ENCODE results near the gene C1orf198.

C1orf198 gene

DNA sequence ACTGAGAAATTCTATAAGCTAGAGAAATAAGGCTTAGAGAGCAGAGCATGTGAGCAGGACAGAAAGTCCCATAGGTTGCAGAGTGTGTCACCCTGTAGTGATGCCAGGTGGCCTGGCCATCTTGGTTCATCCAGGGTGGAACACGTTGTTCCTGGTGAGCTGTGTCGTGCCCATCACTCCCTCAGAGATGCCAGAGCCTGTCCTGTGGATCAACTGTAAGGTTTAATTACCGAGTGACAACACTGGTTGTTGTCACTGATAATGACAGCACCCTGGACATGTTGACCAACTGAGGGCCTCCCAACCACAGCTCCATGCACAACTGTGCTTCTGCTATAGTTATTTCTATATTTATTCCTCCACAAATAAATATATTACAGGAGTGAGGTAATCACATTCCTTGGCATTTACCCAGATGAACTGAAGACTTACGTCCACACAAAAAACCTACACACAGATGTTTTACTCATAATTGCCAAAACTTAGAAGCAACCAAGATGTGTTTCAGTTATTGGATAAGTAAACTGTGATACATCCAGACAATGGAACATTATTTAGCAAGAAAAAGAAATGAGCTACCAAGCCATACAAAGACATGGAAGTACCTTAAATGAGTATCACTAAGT is 6.2 kb downstream of the C1orf198 start:
- CTCF ChIA-PET, result no interaction called here
- peaks cover 0 to 16% (median 5%) of the 10 kb centered on the region in 4 experiments for H3K4me1 ChIP-seq (ENCODE audit: control extremely low read depth in 1 of 4, control insufficient read depth in 4 of 4, insufficient read depth in 4 of 4, low read length in 3 of 4)
- DNase-seq, result no peak

DNA sequence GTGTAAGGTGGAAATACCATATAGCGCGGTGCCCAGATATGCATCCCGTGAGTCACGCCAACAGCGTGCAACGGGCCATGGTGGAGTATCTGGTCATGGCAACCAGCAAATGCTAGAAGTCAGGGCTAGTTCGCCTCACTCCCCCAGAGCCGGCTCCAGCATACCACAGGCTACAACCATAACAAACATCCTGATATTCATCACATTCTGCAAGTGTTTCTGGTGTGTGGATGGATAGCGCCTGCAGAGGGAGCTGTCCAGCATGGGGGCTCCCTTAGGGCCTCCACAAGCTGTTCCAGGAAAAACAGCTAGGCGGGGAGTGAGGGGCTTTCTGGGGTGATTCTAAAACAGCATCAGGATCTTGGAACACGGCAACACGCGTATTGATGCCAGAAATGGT is 6.8 kb downstream of the C1orf198 start:
- no peaks in the 10 kb centered on the region for H3K36me3 ChIP-seq (ENCODE audit: control insufficient read depth in 4 of 4, insufficient read depth in 4 of 4, low read length in 3 of 4)
- WGBS (ENCODE audit: insufficient coverage), result 100% methylated on average over 5 of the region's 13 CpGs

More for the DNA sequence above, 6.2 kb downstream of the C1orf198 start:
- no peak overlapping the region for H3K4me3 ChIP-seq (ENCODE audit: control insufficient read depth in 1 of 7, extremely low read depth in 1 of 7, insufficient read depth in 4 of 7, low read depth in 2 of 7, low read length in 6 of 7)
- POLR2A ChIA-PET, result no interaction called here
- 100% methylated on average over 3 of the region's 4 CpGs for WGBS (ENCODE audit: insufficient coverage)
- H3K27ac ChIP-seq (ENCODE audit: insufficient read depth in 1 of 2, low read depth in 1 of 2, low read length in 2 of 2, poor library complexity in 1 of 2, severe bottlenecking in 2 of 2), result no peak overlapping the region
- peaks cover 0 to 6% (median 0%) of the 10 kb centered on the region in 5 experiments for H3K27me3 ChIP-seq (replicated peaks in 2 of 5; ENCODE audit: control insufficient read depth in 4 of 5, insufficient read depth in 5 of 5, low read length in 4 of 5)
- H3K9me3 ChIP-seq (ENCODE audit: control extremely low read depth in 1 of 5, control insufficient read depth in 4 of 5, insufficient read depth in 2 of 5, low read depth in 1 of 5, low read length in 4 of 5), result no peaks in the 10 kb centered on the region
- no peaks in the 10 kb centered on the region for H3K36me3 ChIP-seq (ENCODE audit: control insufficient read depth in 4 of 4, insufficient read depth in 4 of 4, low read length in 3 of 4)

DNA sequence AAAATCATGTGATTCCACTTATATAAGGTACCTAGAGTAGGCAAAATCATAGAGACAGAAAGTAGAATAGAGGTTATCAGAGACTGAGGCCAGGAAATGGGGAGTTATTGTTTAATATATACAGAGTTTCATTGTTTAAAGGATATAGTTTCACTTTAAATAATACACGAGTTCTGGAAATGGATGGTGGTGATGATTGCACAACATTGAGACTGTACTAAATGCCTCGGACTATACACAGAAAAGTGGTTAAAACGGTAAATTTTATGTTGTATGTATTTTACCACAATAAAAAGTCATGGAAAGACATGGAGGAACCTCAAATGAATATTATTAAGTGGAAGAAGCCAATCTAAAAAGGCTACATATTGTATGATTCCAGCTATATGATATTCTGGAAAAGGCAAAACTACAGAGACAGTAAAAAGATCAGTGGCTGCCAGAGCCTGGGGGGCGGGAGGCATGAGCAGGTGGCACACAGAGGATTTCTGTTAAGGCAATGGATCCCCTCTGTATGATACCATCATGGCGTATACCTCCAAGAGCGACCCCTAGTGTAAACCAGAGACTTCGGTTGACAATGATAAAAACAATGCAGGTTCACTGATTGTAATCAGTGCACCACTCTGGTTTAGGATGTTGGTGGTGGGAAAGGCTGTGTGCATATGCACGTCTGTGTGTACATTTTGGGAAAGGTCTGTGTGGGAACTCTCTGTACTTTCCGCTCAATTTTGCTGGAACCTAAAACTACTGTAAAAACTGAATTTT is 7.5 kb downstream of the C1orf198 start:
- ChIA-PET POLR2A (no interaction called here), CTCF (no interaction called here)
- DNase-seq, result no peak
- H3K27me3 ChIP-seq (replicated peaks in 2 of 5; ENCODE audit: control insufficient read depth in 4 of 5, insufficient read depth in 5 of 5, low read length in 4 of 5), result no peaks in the 10 kb centered on the region
- no peaks in the 10 kb centered on the region for H3K36me3 ChIP-seq (ENCODE audit: control insufficient read depth in 4 of 4, insufficient read depth in 4 of 4, low read length in 3 of 4)
- no peak overlapping the region for H3K4me3 ChIP-seq (ENCODE audit: control insufficient read depth in 1 of 7, extremely low read depth in 1 of 7, insufficient read depth in 4 of 7, low read depth in 2 of 7, low read length in 6 of 7)
- 100% methylated on average over 5 of the region's 9 CpGs for WGBS (ENCODE audit: insufficient coverage)
- H3K4me1 ChIP-seq (ENCODE audit: control extremely low read depth in 1 of 4, control insufficient read depth in 4 of 4, insufficient read depth in 4 of 4, low read length in 3 of 4), result peaks cover 0 to 15% (median 5%) of the 10 kb centered on the region in 4 experiments
- H3K9me3 ChIP-seq (ENCODE audit: control extremely low read depth in 1 of 5, control insufficient read depth in 4 of 5, insufficient read depth in 2 of 5, low read depth in 1 of 5, low read length in 4 of 5), result no peaks in the 10 kb centered on the region
- H3K27ac ChIP-seq (ENCODE audit: insufficient read depth in 1 of 2, low read depth in 1 of 2, low read length in 2 of 2, poor library complexity in 1 of 2, severe bottlenecking in 2 of 2), result no peak overlapping the region

More for the DNA sequence above, 6.8 kb downstream of the C1orf198 start:
- Histone ChIP-seq H3K4me1 (ENCODE audit: control extremely low read depth in 1 of 4, control insufficient read depth in 4 of 4, insufficient read depth in 4 of 4, low read length in 3 of 4) (peaks cover 0 to 15% (median 5%) of the 10 kb centered on the region in 4 experiments), H3K27me3 (replicated peaks in 2 of 5; ENCODE audit: control insufficient read depth in 4 of 5, insufficient read depth in 5 of 5, low read length in 4 of 5) (peaks cover 0 to under 1% (median 0%) of the 10 kb centered on the region in 5 experiments), H3K27ac (ENCODE audit: insufficient read depth in 1 of 2, low read depth in 1 of 2, low read length in 2 of 2, poor library complexity in 1 of 2, severe bottlenecking in 2 of 2) (no peak overlapping the region), H3K9me3 (ENCODE audit: control extremely low read depth in 1 of 5, control insufficient read depth in 4 of 5, insufficient read depth in 2 of 5, low read depth in 1 of 5, low read length in 4 of 5) (no peaks in the 10 kb centered on the region), H3K4me3 (ENCODE audit: control insufficient read depth in 1 of 7, extremely low read depth in 1 of 7, insufficient read depth in 4 of 7, low read depth in 2 of 7, low read length in 6 of 7) (no peak overlapping the region)
- ChIA-PET POLR2A (no interaction called here), CTCF (no interaction called here)
- DNase-seq, result no peak

DNA sequence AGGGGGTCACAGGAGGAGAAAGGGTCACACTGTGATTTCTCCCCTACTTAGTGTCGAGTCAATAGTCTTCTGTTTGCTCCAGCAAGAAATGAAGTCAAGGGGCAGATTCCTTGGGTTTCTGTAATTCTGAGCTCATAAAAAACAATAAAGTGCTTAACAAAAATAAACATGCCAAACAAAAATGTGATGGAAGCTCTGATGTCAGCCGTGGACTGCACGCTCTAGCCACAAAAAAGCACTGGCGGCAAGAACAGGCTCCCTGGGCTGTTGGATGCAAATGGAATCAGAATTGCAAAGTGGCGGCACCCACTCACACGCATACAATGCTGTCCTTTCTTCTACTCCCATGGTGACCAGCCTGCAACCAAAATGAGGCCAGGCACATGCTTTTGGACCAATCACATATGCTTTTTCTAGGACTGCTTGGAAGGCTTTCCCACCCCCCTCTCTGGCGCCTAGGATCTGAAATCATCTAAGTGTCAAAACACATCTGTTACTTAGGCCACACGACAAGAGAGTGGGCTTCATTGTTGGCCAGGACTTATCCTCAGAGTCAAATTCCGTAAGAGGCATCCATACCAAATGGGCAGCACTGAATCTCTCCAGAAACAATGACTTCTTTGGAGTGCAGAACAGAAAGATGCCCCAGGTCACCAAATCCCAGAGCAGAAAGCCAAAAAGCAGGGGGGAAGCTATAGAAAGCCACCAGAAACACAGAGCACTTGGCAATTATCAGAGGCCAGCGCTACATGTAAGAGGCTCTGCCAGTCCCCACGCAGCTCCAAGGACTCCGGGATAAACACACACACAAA is 9.2 kb downstream of the C1orf198 start:
- ChIA-PET POLR2A (no interaction called here), CTCF (no interaction called here)
- DNase-seq, result no peak
- 91% methylated on average over 11 of the region's 12 CpGs for WGBS (ENCODE audit: insufficient coverage)
- H3K4me3 ChIP-seq (ENCODE audit: control insufficient read depth in 1 of 7, extremely low read depth in 1 of 7, insufficient read depth in 4 of 7, low read depth in 2 of 7, low read length in 6 of 7), result no peak overlapping the region
- H3K36me3 ChIP-seq (ENCODE audit: control insufficient read depth in 4 of 4, insufficient read depth in 4 of 4, low read length in 3 of 4), result no peaks in the 10 kb centered on the region
- H3K27ac ChIP-seq (ENCODE audit: insufficient read depth in 1 of 2, low read depth in 1 of 2, low read length in 2 of 2, poor library complexity in 1 of 2, severe bottlenecking in 2 of 2), result no peak overlapping the region
- peaks cover 0 to 9% (median 5%) of the 10 kb centered on the region in 4 experiments for H3K4me1 ChIP-seq (ENCODE audit: control extremely low read depth in 1 of 4, control insufficient read depth in 4 of 4, insufficient read depth in 4 of 4, low read length in 3 of 4)
- H3K27me3 ChIP-seq (replicated peaks in 2 of 5; ENCODE audit: control insufficient read depth in 4 of 5, insufficient read depth in 5 of 5, low read length in 4 of 5), result no peaks in the 10 kb centered on the region
- no peaks in the 10 kb centered on the region for H3K9me3 ChIP-seq (ENCODE audit: control extremely low read depth in 1 of 5, control insufficient read depth in 4 of 5, insufficient read depth in 2 of 5, low read depth in 1 of 5, low read length in 4 of 5)

DNA sequence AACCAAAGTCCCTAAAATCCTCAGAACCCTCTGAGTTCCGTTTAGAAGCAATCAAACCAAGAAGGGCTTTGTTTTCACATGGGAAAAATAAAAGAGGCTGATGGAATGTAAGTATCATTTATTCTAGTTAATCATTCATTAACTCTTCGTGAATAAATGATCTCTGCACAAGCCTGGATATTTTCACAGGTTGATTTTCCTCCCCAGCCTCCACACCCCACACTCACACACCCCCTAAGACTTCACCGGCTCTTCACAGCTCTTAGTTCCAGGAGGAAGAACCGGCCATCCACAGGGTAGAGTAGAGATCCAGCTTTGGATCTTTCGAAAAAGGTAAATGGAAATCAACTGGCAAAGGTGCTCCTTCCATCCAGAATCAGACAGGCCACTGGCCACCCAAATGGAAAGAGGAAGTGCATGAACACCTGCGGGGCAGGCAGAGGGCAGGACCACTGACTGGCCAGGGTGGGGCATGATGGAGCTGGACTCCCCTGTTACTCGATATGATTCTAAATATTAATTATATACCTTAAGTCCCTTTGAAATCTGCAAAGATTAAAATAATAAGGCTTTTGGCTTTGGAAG is 10.0 kb downstream of the C1orf198 start:
- H3K4me3 ChIP-seq (ENCODE audit: control insufficient read depth in 1 of 7, extremely low read depth in 1 of 7, insufficient read depth in 4 of 7, low read depth in 2 of 7, low read length in 6 of 7), result no peak overlapping the region
- peaks cover 0 to 5% (median 0%) of the 10 kb centered on the region in 4 experiments for H3K36me3 ChIP-seq (ENCODE audit: control insufficient read depth in 4 of 4, insufficient read depth in 4 of 4, low read length in 3 of 4)
- ChIA-PET CTCF (no interaction called here), POLR2A (no interaction called here)
- no peaks in the 10 kb centered on the region for H3K27me3 ChIP-seq (replicated peaks in 2 of 5; ENCODE audit: control insufficient read depth in 4 of 5, insufficient read depth in 5 of 5, low read length in 4 of 5)
- DNase-seq, result no peak
- H3K9me3 ChIP-seq (ENCODE audit: control extremely low read depth in 1 of 5, control insufficient read depth in 4 of 5, insufficient read depth in 2 of 5, low read depth in 1 of 5, low read length in 4 of 5), result peaks cover 0 to 2% (median 0%) of the 10 kb centered on the region in 5 experiments
- no peak overlapping the region for H3K27ac ChIP-seq (ENCODE audit: insufficient read depth in 1 of 2, low read depth in 1 of 2, low read length in 2 of 2, poor library complexity in 1 of 2, severe bottlenecking in 2 of 2)
- H3K4me1 ChIP-seq (ENCODE audit: control extremely low read depth in 1 of 4, control insufficient read depth in 4 of 4, insufficient read depth in 4 of 4, low read length in 3 of 4), result peaks cover 0 to 4% (median under 1%) of the 10 kb centered on the region in 4 experiments
- WGBS (ENCODE audit: insufficient coverage), result no CpG with 5 or more reads among the region's 7 CpGs

DNA sequence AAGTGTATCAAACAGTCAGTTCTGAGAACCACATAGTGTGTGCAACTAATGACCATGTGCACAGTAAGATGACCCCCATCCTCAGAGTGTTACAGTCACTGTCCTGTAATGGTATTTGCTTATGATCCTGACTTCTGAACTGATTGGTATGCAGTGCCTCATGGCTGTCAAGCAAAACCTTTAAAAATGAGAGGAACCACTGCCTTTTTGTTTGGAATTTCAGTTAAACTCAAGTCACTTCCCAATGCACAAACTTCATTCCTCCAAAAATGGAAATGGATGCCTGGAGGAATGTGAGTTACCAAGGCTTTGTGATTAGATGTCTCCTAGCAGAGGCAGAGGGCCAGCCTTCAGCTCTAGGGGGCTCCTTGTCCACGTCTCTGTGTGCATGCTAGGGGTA is 10.5 kb downstream of the C1orf198 start:
- Histone ChIP-seq H3K36me3 (ENCODE audit: control insufficient read depth in 4 of 4, insufficient read depth in 4 of 4, low read length in 3 of 4) (peaks cover 0 to 5% (median 3%) of the 10 kb centered on the region in 4 experiments), H3K9me3 (ENCODE audit: control extremely low read depth in 1 of 5, control insufficient read depth in 4 of 5, insufficient read depth in 2 of 5, low read depth in 1 of 5, low read length in 4 of 5) (peaks cover 0 to 7% (median 2%) of the 10 kb centered on the region in 5 experiments), H3K4me3 (ENCODE audit: control insufficient read depth in 1 of 7, extremely low read depth in 1 of 7, insufficient read depth in 4 of 7, low read depth in 2 of 7, low read length in 6 of 7) (no peak overlapping the region), H3K4me1 (ENCODE audit: control extremely low read depth in 1 of 4, control insufficient read depth in 4 of 4, insufficient read depth in 4 of 4, low read length in 3 of 4) (no peaks in the 10 kb centered on the region), H3K27ac (ENCODE audit: insufficient read depth in 1 of 2, low read depth in 1 of 2, low read length in 2 of 2, poor library complexity in 1 of 2, severe bottlenecking in 2 of 2) (no peak overlapping the region), H3K27me3 (replicated peaks in 2 of 5; ENCODE audit: control insufficient read depth in 4 of 5, insufficient read depth in 5 of 5, low read length in 4 of 5) (no peaks in the 10 kb centered on the region)
- CTCF ChIA-PET, result no interaction called here
- no peak for DNase-seq
- WGBS (ENCODE audit: insufficient coverage), result no CpG with 5 or more reads among the region's 1 CpG
- POLR2A ChIA-PET, result no interaction called here

Data from common myeloid progenitor, CD34-positive (primary cell).